ENCODE measurements around the gene SRF. TPM values are rescaled to one million over a fixed set of nuclear protein-coding genes. Genes with fewer than 3 reads are reported as not detected.
"Not testable (repeated sequence)": the region's sequence is repeated elsewhere in the genome, so short reads cannot be mapped to it uniquely, and the experiment has no call there.

Gene SRF
- polyA plus RNA-seq (2014; cell fraction: cytosol; rRNA removed): 16.7 and 20.2 TPM in 2 replicates
- polyA plus RNA-seq (2014; cell fraction: nucleus; rRNA removed): 21.8 and 22.7 TPM in 2 replicates

GRCh38 chr6:43170931-43171706 lies at the start of gene SRF:
Gene SRF (plus strand): TSS chr6:43171269. CDS start chr6:43171657, 388 bp downstream.
- DNase-seq (ENCODE audit: low spot score): peak; percentile 99

- DNase-seq (ENCODE audit: low spot score): no peak
These were observed 48.9 kb upstream of the SRF start for GRCh38 chr6:43122146-43122545.

GRCh38 chr6:43123461-43124314 lies 47.4 kb upstream of the SRF start:
- peak; percentile 67 for DNase-seq (ENCODE audit: low spot score)

GRCh38 chr6:43124481-43124880 lies 46.6 kb upstream of the SRF start:
- DNase-seq (ENCODE audit: low spot score): no peak

GRCh38 chr6:43125119-43125518 lies 46.0 kb upstream of the SRF start:
- peak; percentile 52 for DNase-seq (ENCODE audit: low spot score)

GRCh38 chr6:43125555-43125954 lies 45.5 kb upstream of the SRF start:
- no peak for DNase-seq (ENCODE audit: low spot score)

- no peak for DNase-seq (ENCODE audit: low spot score)
These were observed 43.9 kb upstream of the SRF start for GRCh38 chr6:43127180-43127579.

GRCh38 chr6:43127877-43128276 lies 43.2 kb upstream of the SRF start:
- DNase-seq (ENCODE audit: low spot score): no peak

- no peak for DNase-seq (ENCODE audit: low spot score)
These were observed 42.1 kb upstream of the SRF start for GRCh38 chr6:43128926-43129325.

GRCh38 chr6:43129434-43130194 lies 41.5 kb upstream of the SRF start:
- DNase-seq (ENCODE audit: low spot score): no peak

- DNase-seq (ENCODE audit: low spot score): no peak
These were observed 40.6 kb upstream of the SRF start for GRCh38 chr6:43130429-43130828.

- not testable (repeated sequence) for DNase-seq (ENCODE audit: low spot score)
These were observed 39.7 kb upstream of the SRF start for GRCh38 chr6:43131379-43131778.

GRCh38 chr6:43138267-43138666 lies 32.8 kb upstream of the SRF start:
- DNase-seq (ENCODE audit: low spot score): no peak

- DNase-seq (ENCODE audit: low spot score): not testable (repeated sequence)
These were observed 31.1 kb upstream of the SRF start for GRCh38 chr6:43139973-43140372.

- DNase-seq (ENCODE audit: low spot score): no peak
These were observed 29.4 kb upstream of the SRF start for GRCh38 chr6:43141644-43142043.

GRCh38 chr6:43142101-43142500 lies 29.0 kb upstream of the SRF start:
- DNase-seq (ENCODE audit: low spot score): no peak

- DNase-seq (ENCODE audit: low spot score): peak; percentile 84
These were observed 27.6 kb upstream of the SRF start for GRCh38 chr6:43143235-43144128.

- DNase-seq (ENCODE audit: low spot score): no peak
These were observed 26.2 kb upstream of the SRF start for GRCh38 chr6:43144879-43145278.

GRCh38 chr6:43146261-43146660 lies 24.8 kb upstream of the SRF start:
- no peak for DNase-seq (ENCODE audit: low spot score)
